HG02610 (cell line): Measurements from ENCODE around the gene SAMD11.

Experiments used
- ATAC-seq: cut with Tn5 transposase; IDR thresholded peaks from one replicate; pipeline ENCODE4 v1.9.1; 2021; ENCODE audit warnings: mild to moderate bottlenecking, moderate library complexity; ENCODE audit not compliant: unreplicated experiment

Gene SAMD11

GRCh38 chr1:932173-932510 lies 8.4 kb downstream of the SAMD11 start:
- ATAC-seq: no peak

- no peak for ATAC-seq
Measured at GRCh38 chr1:932776-933602, 9.3 kb downstream of the SAMD11 start.

- no peak for ATAC-seq
Measured at GRCh38 chr1:933603-933940, 9.8 kb downstream of the SAMD11 start.

- no peak for ATAC-seq
Measured at GRCh38 chr1:934991-935750, 11.4 kb downstream of the SAMD11 start.

- ATAC-seq: no peak
Measured at GRCh38 chr1:935751-936231, 12.1 kb downstream of the SAMD11 start.

GRCh38 chr1:936348-937264 lies 12.9 kb downstream of the SAMD11 start:
- ATAC-seq: no peak

- ATAC-seq: no peak
Measured at GRCh38 chr1:937521-937920, 13.8 kb downstream of the SAMD11 start.

- no peak for ATAC-seq
Measured at GRCh38 chr1:938088-938683, 14.5 kb downstream of the SAMD11 start.

GRCh38 chr1:938711-939489 lies 15.2 kb downstream of the SAMD11 start:
- ATAC-seq: no peak

GRCh38 chr1:939511-940106 lies 15.9 kb downstream of the SAMD11 start:
- ATAC-seq: no peak

- ATAC-seq: no peak
Measured at GRCh38 chr1:940107-941014, 16.6 kb downstream of the SAMD11 start.

GRCh38 chr1:941015-941587 lies 17.4 kb downstream of the SAMD11 start:
- ATAC-seq: no peak

GRCh38 chr1:941588-942383 lies 18.1 kb downstream of the SAMD11 start:
- no peak for ATAC-seq

GRCh38 chr1:942411-942821 lies 18.7 kb downstream of the SAMD11 start:
- no peak for ATAC-seq

- no peak for ATAC-seq
Measured at GRCh38 chr1:942864-943533, 19.3 kb downstream of the SAMD11 start.

GRCh38 chr1:943545-944340 lies 20.0 kb downstream of the SAMD11 start:
- ATAC-seq: no peak
